ENCODE results near the gene TM9SF1. TPM values are rescaled to one million over a fixed set of nuclear protein-coding genes. Genes with fewer than 3 reads are reported as not detected.

TM9SF1 gene
- total and polyA plus RNA-seq, 2 of the 13 experiments (the other 11 are each of a cell fraction or from before 2014, with no cell fraction given), result 83.2 to 110 TPM

DNA sequence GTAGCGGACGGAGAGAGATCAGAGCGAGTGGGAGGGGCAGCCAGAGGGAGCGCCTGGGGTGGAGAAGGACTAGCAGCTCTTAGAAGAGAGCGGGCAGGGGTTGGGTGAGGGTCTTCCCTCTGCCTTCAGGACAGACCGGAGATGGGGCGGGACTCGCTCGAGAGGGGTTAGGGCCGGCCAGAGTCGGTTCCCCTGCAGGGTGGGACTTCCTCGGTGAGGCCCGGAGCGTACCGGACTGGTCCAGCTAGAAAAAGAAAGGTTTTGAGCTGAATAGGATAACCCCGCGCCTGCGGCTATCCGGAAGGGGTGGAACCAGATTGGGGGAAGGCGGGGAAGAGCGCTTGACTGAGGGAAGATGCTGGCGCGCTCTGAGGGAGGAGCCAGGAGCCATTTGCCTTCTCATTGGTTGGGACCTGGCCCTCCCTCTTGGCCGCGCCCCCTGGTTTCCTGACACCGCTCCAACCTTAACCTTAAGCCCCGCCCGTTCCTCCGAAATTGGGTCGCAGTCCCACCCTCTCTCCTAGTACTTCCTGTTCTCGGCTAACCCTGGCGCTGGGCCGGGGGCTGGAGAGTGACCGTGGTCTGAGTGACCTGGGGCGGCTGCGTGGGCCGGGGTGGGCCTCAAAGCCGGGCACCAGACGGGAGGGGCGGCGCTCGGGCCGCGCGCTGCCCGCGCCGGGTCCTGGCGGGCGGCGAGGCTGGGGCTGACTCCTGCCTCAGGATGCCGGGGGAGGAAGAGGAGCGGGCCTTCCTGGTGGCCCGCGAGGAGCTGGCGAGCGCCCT is 48.1 kb downstream of the TM9SF1 start, which contains the start of gene RNF31 (continued):
- TF ChIP-seq, protein P1, sequence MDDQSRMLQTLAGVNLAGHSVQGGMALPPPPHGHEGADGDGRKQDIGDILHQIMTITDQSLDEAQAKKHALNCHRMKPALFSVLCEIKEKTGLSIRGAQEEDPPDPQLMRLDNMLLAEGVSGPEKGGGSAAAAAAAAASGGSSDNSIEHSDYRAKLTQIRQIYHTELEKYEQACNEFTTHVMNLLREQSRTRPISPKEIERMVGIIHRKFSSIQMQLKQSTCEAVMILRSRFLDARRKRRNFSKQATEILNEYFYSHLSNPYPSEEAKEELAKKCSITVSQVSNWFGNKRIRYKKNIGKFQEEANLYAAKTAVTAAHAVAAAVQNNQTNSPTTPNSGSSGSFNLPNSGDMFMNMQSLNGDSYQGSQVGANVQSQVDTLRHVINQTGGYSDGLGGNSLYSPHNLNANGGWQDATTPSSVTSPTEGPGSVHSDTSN (CRISPR knock-in tag; IDR thresholded peaks at IDR 0.05; ENCODE audit: borderline replicate concordance), result peak; percentile 66; the same call in 1 of the 2 replicates
- TF ChIP-seq ZNF530 (CRISPR knock-in tag; IDR thresholded peaks at IDR 0.05; ENCODE audit: low read depth) (no peak), RARA (CRISPR knock-in tag; IDR thresholded peaks at IDR 0.05) (0 out of 2 replicates have a peak, but pooled peaks have one; percentile 13), SOX13 (IDR thresholded peaks at IDR 0.05) (0 out of 2 replicates have a peak, but pooled peaks have one; percentile 40), SOX13 (CRISPR knock-in tag; conservative IDR thresholded peaks at IDR 0.05 in 1 of 2, IDR thresholded peaks at IDR 0.05 in 1 of 2) (0 out of 4 replicates have a peak, but pooled peaks of 1 of the 2 experiments have one; percentile 75), ZKSCAN8 (CRISPR knock-in tag; IDR thresholded peaks at IDR 0.05; ENCODE audit: borderline replicate concordance) (no peak), HOXA7 (CRISPR knock-in tag; IDR thresholded peaks at IDR 0.05) (no peak), ATF7-NPFF (CRISPR knock-in tag; IDR thresholded peaks at IDR 0.05; ENCODE audit: low read depth) (peak; percentile 11; the same call in 1 of the 2 replicates), ZNF629 (CRISPR knock-in tag; conservative IDR thresholded peaks at IDR 0.05) (0 out of 2 replicates have a peak, but pooled peaks have one; percentile 26), IRX3 (CRISPR knock-in tag; IDR thresholded peaks at IDR 0.05; ENCODE audit: borderline replicate concordance, low read depth) (no peak), KAT2B (IDR thresholded peaks at IDR 0.05; ENCODE audit: borderline replicate concordance, low read depth, low read length) (no peak), POLR2A (IDR thresholded peaks at IDR 0.05; ENCODE audit: insufficient read depth in 1 of 2, low read depth in 2 of 2, low read length in 2 of 2) (peak in 1 of 2 experiments; percentile 67; a peak in 2 of 4 replicates)
- TF ChIP-seq, protein P2, sequence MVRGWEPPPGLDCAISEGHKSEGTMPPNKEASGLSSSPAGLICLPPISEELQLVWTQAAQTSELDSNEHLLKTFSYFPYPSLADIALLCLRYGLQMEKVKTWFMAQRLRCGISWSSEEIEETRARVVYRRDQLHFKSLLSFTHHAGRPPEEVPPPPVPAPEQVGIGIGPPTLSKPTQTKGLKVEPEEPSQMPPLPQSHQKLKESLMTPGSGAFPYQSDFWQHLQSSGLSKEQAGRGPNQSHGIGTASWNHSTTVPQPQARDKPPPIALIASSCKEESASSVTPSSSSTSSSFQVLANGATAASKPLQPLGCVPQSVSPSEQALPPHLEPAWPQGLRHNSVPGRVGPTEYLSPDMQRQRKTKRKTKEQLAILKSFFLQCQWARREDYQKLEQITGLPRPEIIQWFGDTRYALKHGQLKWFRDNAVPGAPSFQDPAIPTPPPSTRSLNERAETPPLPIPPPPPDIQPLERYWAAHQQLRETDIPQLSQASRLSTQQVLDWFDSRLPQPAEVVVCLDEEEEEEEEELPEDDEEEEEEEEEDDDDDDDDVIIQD (CRISPR knock-in tag; IDR thresholded peaks at IDR 0.05; ENCODE audit: low read depth), result no peak; the same call in 1 of the 2 replicates
- TF ChIP-seq, protein P3, sequence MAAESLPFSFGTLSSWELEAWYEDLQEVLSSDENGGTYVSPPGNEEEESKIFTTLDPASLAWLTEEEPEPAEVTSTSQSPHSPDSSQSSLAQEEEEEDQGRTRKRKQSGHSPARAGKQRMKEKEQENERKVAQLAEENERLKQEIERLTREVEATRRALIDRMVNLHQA (CRISPR knock-in tag; IDR thresholded peaks at IDR 0.05), result no peak
- TF ChIP-seq, protein P4, sequence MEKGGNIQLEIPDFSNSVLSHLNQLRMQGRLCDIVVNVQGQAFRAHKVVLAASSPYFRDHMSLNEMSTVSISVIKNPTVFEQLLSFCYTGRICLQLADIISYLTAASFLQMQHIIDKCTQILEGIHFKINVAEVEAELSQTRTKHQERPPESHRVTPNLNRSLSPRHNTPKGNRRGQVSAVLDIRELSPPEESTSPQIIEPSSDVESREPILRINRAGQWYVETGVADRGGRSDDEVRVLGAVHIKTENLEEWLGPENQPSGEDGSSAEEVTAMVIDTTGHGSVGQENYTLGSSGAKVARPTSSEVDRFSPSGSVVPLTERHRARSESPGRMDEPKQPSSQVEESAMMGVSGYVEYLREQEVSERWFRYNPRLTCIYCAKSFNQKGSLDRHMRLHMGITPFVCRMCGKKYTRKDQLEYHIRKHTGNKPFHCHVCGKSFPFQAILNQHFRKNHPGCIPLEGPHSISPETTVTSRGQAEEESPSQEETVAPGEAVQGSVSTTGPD (CRISPR knock-in tag; IDR thresholded peaks at IDR 0.05), result peak; percentile 25; the same call in 1 of the 2 replicates
- TF ChIP-seq, protein P5, sequence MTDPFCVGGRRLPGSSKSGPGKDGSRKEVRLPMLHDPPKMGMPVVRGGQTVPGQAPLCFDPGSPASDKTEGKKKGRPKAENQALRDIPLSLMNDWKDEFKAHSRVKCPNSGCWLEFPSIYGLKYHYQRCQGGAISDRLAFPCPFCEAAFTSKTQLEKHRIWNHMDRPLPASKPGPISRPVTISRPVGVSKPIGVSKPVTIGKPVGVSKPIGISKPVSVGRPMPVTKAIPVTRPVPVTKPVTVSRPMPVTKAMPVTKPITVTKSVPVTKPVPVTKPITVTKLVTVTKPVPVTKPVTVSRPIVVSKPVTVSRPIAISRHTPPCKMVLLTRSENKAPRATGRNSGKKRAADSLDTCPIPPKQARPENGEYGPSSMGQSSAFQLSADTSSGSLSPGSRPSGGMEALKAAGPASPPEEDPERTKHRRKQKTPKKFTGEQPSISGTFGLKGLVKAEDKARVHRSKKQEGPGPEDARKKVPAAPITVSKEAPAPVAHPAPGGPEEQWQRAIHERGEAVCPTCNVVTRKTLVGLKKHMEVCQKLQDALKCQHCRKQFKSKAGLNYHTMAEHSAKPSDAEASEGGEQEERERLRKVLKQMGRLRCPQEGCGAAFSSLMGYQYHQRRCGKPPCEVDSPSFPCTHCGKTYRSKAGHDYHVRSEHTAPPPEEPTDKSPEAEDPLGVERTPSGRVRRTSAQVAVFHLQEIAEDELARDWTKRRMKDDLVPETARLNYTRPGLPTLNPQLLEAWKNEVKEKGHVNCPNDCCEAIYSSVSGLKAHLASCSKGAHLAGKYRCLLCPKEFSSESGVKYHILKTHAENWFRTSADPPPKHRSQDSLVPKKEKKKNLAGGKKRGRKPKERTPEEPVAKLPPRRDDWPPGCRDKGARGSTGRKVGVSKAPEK (CRISPR knock-in tag; IDR thresholded peaks at IDR 0.05; ENCODE audit: borderline replicate concordance), result no peak
- TF ChIP-seq, protein P6, sequence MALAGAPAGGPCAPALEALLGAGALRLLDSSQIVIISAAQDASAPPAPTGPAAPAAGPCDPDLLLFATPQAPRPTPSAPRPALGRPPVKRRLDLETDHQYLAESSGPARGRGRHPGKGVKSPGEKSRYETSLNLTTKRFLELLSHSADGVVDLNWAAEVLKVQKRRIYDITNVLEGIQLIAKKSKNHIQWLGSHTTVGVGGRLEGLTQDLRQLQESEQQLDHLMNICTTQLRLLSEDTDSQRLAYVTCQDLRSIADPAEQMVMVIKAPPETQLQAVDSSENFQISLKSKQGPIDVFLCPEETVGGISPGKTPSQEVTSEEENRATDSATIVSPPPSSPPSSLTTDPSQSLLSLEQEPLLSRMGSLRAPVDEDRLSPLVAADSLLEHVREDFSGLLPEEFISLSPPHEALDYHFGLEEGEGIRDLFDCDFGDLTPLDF (CRISPR knock-in tag; IDR thresholded peaks at IDR 0.05), result peak; percentile 46
- TF ChIP-seq, protein P7, sequence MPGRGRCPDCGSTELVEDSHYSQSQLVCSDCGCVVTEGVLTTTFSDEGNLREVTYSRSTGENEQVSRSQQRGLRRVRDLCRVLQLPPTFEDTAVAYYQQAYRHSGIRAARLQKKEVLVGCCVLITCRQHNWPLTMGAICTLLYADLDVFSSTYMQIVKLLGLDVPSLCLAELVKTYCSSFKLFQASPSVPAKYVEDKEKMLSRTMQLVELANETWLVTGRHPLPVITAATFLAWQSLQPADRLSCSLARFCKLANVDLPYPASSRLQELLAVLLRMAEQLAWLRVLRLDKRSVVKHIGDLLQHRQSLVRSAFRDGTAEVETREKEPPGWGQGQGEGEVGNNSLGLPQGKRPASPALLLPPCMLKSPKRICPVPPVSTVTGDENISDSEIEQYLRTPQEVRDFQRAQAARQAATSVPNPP (CRISPR knock-in tag; IDR thresholded peaks at IDR 0.05), result peak; percentile 85
